HL-60 (cell line): ENCODE results near the gene SELENOK.

Experiments used
- GABPA ChIP-seq: IDR thresholded peaks from 2 replicates; pipeline ENCODE4 v1.6.1; 2012; ENCODE audit warnings: low read depth
- POLR2AphosphoS5 ChIP-seq: IDR thresholded peaks from 2 replicates; pipeline ENCODE4 v1.6.1; 2012; ENCODE audit warnings: low read depth
- TF ChIP-seq, protein P1 (sequence below): IDR thresholded peaks from one replicate; pipeline ENCODE4 v1.5.1; 2011; ENCODE audit warnings: low read length, control low read depth, inconsistent platforms; ENCODE audit not compliant: insufficient read depth

DNA sequence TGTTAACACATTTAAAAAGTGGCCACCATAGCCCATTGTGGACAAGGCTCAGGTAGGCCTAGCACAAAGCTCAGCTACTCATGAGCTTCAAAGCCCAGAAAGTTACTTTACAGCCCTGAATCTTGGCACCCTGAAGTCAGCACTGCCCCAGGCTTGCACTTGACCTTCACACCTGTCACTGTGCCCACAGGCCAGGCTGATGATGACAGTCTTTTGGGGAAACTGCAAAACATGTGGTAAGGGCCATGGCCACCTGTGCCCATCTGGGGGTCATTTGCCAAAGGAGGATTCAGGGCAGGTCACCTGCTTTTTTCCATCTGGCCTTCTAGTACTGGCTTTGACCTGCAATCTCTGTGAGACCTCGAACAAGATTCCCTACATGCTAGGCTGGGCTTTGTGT, 56.4 kb downstream of the SELENOK start:
- TF ChIP-seq, protein P1, sequence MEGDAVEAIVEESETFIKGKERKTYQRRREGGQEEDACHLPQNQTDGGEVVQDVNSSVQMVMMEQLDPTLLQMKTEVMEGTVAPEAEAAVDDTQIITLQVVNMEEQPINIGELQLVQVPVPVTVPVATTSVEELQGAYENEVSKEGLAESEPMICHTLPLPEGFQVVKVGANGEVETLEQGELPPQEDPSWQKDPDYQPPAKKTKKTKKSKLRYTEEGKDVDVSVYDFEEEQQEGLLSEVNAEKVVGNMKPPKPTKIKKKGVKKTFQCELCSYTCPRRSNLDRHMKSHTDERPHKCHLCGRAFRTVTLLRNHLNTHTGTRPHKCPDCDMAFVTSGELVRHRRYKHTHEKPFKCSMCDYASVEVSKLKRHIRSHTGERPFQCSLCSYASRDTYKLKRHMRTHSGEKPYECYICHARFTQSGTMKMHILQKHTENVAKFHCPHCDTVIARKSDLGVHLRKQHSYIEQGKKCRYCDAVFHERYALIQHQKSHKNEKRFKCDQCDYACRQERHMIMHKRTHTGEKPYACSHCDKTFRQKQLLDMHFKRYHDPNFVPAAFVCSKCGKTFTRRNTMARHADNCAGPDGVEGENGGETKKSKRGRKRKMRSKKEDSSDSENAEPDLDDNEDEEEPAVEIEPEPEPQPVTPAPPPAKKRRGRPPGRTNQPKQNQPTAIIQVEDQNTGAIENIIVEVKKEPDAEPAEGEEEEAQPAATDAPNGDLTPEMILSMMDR: no peak
- TF ChIP-seq POLR2AphosphoS5 (no peak), GABPA (no peak)
